H1 (cell line): ENCODE measurements around the gene IGSF9. TPM values are rescaled to one million over a fixed set of nuclear protein-coding genes. Genes with fewer than 3 reads are reported as not detected.

Source experiments
- EZH2 ChIP-seq: fragments of 200-600 bp; sonication (generic); IDR thresholded peaks from 2 replicates; pipeline ENCODE4 v1.7.1; 2012; ENCODE audit warnings: low read depth, mild to moderate bottlenecking, moderate library complexity, low read length, inconsistent platforms; ENCODE audit not compliant: severe bottlenecking
- JUN ChIP-seq: IDR thresholded peaks from 2 replicates; pipeline ENCODE4 v1.6.1; 2011; ENCODE audit warnings: low read depth, mild to moderate bottlenecking, improper control_type of control experiment, low read length
- MAX ChIP-seq: IDR thresholded peaks from 2 replicates; pipeline ENCODE4 v1.6.1; 2012; ENCODE audit warnings: inconsistent platforms
- polyA plus RNA-seq, 7 experiments: library from polyadenylated mRNA; depleted of rRNA in 3 of 7; stranded (reverse) in 5 of 7; unstranded in 2 of 7; fragments of >200 nt in 5 of 7; fragments of 200-250 nt in 2 of 7; gene quantifications; 1 replicate in 5 of 7; 2 replicates in 1 of 7; 4 replicates in 1 of 7; pipeline versions ENCODE4 v1.2.1 to v1.2.3, GENCODE V29; 2011 to 2013; ENCODE audit warnings: missing spikeins in 2 of 7, mixed read lengths in 2 of 7
- total RNA-seq: library from RNA; stranded (reverse); fragmentation: NEBNext Ultra II Directional; extraction: Animal tissue kit (Norgen Biotek cat#: 25700); gene quantifications from 2 replicates; pipeline ENCODE4 v1.2.1, GENCODE V29; 2021

The IGSF9 gene
- total and polyA plus RNA-seq, 2 of the 8 experiments (the other 6 are each of a cell fraction or from before 2014, with no cell fraction given) = 10.9 to 28.1 TPM

GRCh38 chr1:159930216-159930615 is 15.2 kb downstream of the IGSF9 start (continued):
- TF ChIP-seq JUN = no peak
- no peak for TF ChIP-seq EZH2
- no peak for TF ChIP-seq MAX
